CD4-positive, alpha-beta T cell (primary cell): Measurements from ENCODE around the gene HIGD1A. TPM values are rescaled to one million over a fixed set of nuclear protein-coding genes. Genes with fewer than 3 reads are reported as not detected.
A peak's percentile ranks its signal among the peaks of the same experiment; 100 is the strongest.

Experiments used
- ATAC-seq: fragments of 200-7000 bp; cut with Tn5 transposase; one replicate; pipeline ENCODE4 v1.10.0; 2022; ENCODE audit warnings: mild to moderate bottlenecking; ENCODE audit not compliant: poor library complexity
- CTCF ChIA-PET: fragments of 350-600 bp; sonication (Branson Sonifier 250); formaldehyde crosslinking; loops from one replicate; lab custom pipeline; 2021; ENCODE audit warnings: antibody characterized with exemption, inconsistent platforms; lab: Charles Lee
- POLR2A ChIA-PET: fragments of 350-600 bp; sonication (Branson Sonifier 250); formaldehyde crosslinking; loops from one replicate; lab custom pipeline; 2021; ENCODE audit warnings: antibody characterized with exemption, inconsistent platforms; lab: Charles Lee
- DNase-seq, 14 experiments: peaks; one replicate each; pipeline ENCODE4 v3.0.0-alpha.2; 2013 to 2020; ENCODE audit warnings: mixed read lengths in 2 of 14
- H3K27ac ChIP-seq, 2 donors: one replicate each; pipeline versions ENCODE4 v1.5.1 to v1.7.0; 2013; ENCODE audit warnings: low read length in 2 of 2, low read depth in 1 of 2, mild to moderate bottlenecking in 1 of 2
- H3K27me3 ChIP-seq, 2 experiments: 1 replicate in 1 of 2; 2 replicates in 1 of 2; pipeline versions ENCODE4 v1.6.1 to v1.7.0; 2013; ENCODE audit warnings: low read length in 2 of 2, control low read depth in 1 of 2, mild to moderate bottlenecking in 1 of 2, moderate library complexity in 1 of 2; ENCODE audit not compliant: insufficient read depth in 2 of 2, control insufficient read depth in 1 of 2
- H3K36me3 ChIP-seq: one replicate; pipeline ENCODE4 v1.6.1; 2013; ENCODE audit warnings: low read length, control low read depth; ENCODE audit not compliant: insufficient read depth
- H3K4me1 ChIP-seq: one replicate; pipeline ENCODE4 v1.6.1; 2013; ENCODE audit warnings: low read length, control low read depth; ENCODE audit not compliant: insufficient read depth
- H3K4me3 ChIP-seq: one replicate; pipeline ENCODE4 v1.5.1; 2013; ENCODE audit warnings: mild to moderate bottlenecking, low read length, moderate library complexity
- H3K9me3 ChIP-seq, 2 experiments: 1 replicate in 1 of 2; 2 replicates in 1 of 2; pipeline versions ENCODE4 v1.6.1 to v1.7.0; 2013; ENCODE audit warnings: low read length in 2 of 2, mild to moderate bottlenecking in 2 of 2, control low read depth in 1 of 2, moderate library complexity in 1 of 2; ENCODE audit not compliant: control insufficient read depth in 1 of 2, insufficient read depth in 1 of 2
- H3K27ac Mint-ChIP-seq: one replicate; pipeline ENCODE4 v1.8.0; 2020; ENCODE audit warnings: mixed read lengths
- H3K27me3 Mint-ChIP-seq: one replicate; pipeline ENCODE4 v1.8.0; 2021; ENCODE audit warnings: mixed read lengths
- H3K36me3 Mint-ChIP-seq: one replicate; pipeline ENCODE4 v1.8.0; 2021; ENCODE audit warnings: low read depth, mixed read lengths
- H3K4me1 Mint-ChIP-seq: one replicate; pipeline ENCODE4 v1.8.0; 2021; ENCODE audit warnings: low read depth, mixed read lengths
- H3K4me3 Mint-ChIP-seq: one replicate; pipeline ENCODE4 v1.8.0; 2020; ENCODE audit warnings: mild to moderate bottlenecking, mixed read lengths
- H3K9me3 Mint-ChIP-seq: one replicate; pipeline ENCODE4 v1.8.0; 2020; ENCODE audit warnings: mixed read lengths
- intact Hi-C, 2 experiments: fragments of 100-400 bp; cut with DNase I in 1 of 2; cut with micrococcal nuclease in 1 of 2; formaldehyde crosslinking; loops; one replicate each; pipeline versions ENCODE4 v1.15.1 to v1.9.0; 2023 to 2025; cut with DNase I, micrococcal nuclease
- total RNA-seq, 174 experiments: library from RNA in 2 of 174; stranded (reverse) in 2 of 174; gene quantifications; one replicate each; pipeline ENCODE4 v1.2.3 and lab custom pipeline; 2021 to 2026
- TF ChIP-seq, protein P1 (sequence below): fragments of 200-600 bp; IDR thresholded peaks from one replicate; pipeline ENCODE4 v1.8.0; 2022; ENCODE audit warnings: antibody characterized with exemption, mild to moderate bottlenecking

The HIGD1A gene
- total RNA-seq, 2 experiments from 2014 or later: 9.3 to 11.3 TPM

DNA sequence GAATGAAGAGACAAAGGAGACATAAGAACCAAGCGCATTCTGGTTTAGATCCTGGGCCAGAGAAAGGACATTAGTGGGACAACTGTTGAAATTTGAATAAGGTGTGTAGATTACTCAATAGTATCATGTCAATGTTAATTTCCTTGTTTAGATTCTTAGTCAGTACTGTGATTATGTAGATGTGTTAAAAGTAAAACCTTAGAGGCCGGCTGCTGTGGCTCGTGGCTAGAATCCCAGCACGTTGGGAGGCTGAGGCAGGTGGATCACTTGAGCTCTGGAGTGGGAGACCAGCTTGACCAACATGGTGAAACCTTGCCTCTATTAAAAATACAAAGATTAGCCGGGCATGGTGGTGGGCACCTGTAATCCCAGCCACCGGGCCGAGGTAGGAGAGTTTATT lies 44.7 kb upstream of the HIGD1A start:
- TF ChIP-seq, protein P1, sequence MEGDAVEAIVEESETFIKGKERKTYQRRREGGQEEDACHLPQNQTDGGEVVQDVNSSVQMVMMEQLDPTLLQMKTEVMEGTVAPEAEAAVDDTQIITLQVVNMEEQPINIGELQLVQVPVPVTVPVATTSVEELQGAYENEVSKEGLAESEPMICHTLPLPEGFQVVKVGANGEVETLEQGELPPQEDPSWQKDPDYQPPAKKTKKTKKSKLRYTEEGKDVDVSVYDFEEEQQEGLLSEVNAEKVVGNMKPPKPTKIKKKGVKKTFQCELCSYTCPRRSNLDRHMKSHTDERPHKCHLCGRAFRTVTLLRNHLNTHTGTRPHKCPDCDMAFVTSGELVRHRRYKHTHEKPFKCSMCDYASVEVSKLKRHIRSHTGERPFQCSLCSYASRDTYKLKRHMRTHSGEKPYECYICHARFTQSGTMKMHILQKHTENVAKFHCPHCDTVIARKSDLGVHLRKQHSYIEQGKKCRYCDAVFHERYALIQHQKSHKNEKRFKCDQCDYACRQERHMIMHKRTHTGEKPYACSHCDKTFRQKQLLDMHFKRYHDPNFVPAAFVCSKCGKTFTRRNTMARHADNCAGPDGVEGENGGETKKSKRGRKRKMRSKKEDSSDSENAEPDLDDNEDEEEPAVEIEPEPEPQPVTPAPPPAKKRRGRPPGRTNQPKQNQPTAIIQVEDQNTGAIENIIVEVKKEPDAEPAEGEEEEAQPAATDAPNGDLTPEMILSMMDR: no peak
- POLR2A ChIA-PET: no interaction called here
- Mint-ChIP-seq H3K9me3 (no peaks in the 10 kb centered on the region), H3K27me3 (no peaks in the 10 kb centered on the region), H3K27ac (no peak overlapping the region), H3K36me3 (no peaks in the 10 kb centered on the region), H3K4me3 (no peak overlapping the region), H3K4me1 (peaks cover 7% of the 10 kb centered on the region)
- Histone ChIP-seq H3K27me3 (no peaks in the 10 kb centered on the region), H3K27ac (no peak overlapping the region), H3K9me3 (no peaks in the 10 kb centered on the region), H3K36me3 (no peaks in the 10 kb centered on the region), H3K4me1 (peaks cover 11% of the 10 kb centered on the region), H3K4me3 (no peak overlapping the region)
- intact Hi-C loops: no loop called here
- ATAC-seq (no peak), DNase-seq (no peak)
- CTCF ChIA-PET: no interaction called here

DNA sequence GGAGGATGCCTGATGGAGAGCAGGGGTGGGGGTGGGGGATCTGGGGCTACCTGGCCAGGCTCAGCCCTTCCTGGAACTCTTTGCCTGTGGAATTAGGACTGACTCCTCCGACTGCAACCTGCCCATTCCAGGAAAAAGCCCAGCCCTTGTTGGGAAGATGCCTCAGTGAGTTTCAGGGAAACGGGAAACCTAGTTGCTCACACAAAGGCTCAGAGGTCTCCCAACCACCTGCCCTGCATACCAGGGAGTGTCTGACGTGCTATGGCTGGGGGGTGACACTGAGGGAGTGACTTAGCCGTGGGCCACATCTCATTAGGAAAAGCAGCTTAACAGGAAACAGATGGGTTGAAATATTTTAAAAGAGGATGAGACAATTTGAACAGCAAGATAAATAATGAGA lies 43.4 kb upstream of the HIGD1A start:
- Histone ChIP-seq H3K9me3 (no peaks in the 10 kb centered on the region), H3K4me1 (peaks cover 11% of the 10 kb centered on the region), H3K27ac (no peak overlapping the region), H3K4me3 (no peak overlapping the region), H3K36me3 (no peaks in the 10 kb centered on the region), H3K27me3 (no peaks in the 10 kb centered on the region)
- ATAC-seq: no peak
- no peak for DNase-seq
- Mint-ChIP-seq H3K9me3 (no peaks in the 10 kb centered on the region), H3K4me1 (peaks cover 7% of the 10 kb centered on the region), H3K36me3 (no peaks in the 10 kb centered on the region), H3K27me3 (no peaks in the 10 kb centered on the region), H3K27ac (no peak overlapping the region), H3K4me3 (no peak overlapping the region)
- TF ChIP-seq, protein P1: no peak
- intact Hi-C loops: no loop called here
- ChIA-PET CTCF (interaction anchor here (0.7 kb wide), 2 partner anchors 30 to 636 kb away, joined by 3 to 4 read pairs; no protein-coding TSS in a partner anchor), POLR2A (no interaction called here)

DNA sequence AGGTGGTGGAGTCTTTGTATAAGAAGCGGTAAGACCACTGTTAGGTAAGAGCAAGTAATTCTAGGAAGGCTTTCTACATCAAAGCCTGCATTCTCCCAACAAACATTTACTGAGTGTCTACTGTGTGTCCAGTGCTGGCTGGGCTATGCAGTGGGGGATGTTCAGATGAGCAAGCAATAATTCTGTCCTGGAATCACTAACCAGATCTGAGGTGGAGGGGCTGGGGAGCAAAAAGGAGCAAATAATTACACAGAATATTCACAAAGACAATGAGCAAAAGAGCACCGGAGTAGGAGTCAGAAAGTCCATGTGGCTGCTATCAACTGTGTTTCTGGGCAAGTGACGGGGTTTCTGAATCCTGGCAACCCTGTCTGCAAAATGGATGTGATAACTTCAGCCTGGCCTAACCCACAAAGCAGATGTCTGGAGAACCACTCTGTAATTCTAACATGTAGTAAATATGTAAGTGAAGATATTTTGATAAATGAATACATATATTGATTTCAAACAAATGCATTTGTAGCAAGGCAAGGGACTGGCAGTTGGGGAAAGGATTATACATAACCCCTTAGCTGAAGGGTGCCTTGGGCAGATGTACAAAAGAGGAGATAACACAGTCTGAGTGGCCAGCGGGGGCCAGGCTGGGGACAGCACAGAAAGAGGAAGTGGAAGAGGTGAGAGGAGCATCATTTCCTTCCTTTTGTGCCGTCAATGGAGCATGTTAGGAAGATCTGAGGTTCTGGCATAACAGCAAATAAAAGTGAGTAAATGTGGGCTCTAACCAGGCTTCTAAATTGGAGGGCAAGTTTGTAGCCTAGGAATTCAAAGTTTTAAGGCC lies 42.6 kb upstream of the HIGD1A start:
- no peaks in the 10 kb centered on the region for H3K27me3 ChIP-seq
- TF ChIP-seq, protein P1: no peak
- no peak overlapping the region for H3K27ac ChIP-seq
- ATAC-seq: peak; percentile 44
- CTCF ChIA-PET: no interaction called here
- no peaks in the 10 kb centered on the region for H3K9me3 Mint-ChIP-seq
- POLR2A ChIA-PET: no interaction called here
- H3K4me1 ChIP-seq: peaks cover 11% of the 10 kb centered on the region
- H3K36me3 Mint-ChIP-seq: no peaks in the 10 kb centered on the region
- intact Hi-C loops: no loop called here
- no peak overlapping the region for H3K4me3 ChIP-seq
- H3K27ac Mint-ChIP-seq: no peak overlapping the region
- H3K4me3 Mint-ChIP-seq: no peak overlapping the region
- no peaks in the 10 kb centered on the region for H3K36me3 ChIP-seq
- peak in 3 of 14 experiments; percentile 25 to 36 (median 33) for DNase-seq
- no peaks in the 10 kb centered on the region for H3K9me3 ChIP-seq
- H3K4me1 Mint-ChIP-seq: peaks cover 7% of the 10 kb centered on the region
- H3K27me3 Mint-ChIP-seq: no peaks in the 10 kb centered on the region
